HepG2 (cell line): ENCODE data around the gene OAT. TPM values are rescaled to one million over a fixed set of nuclear protein-coding genes. Genes with fewer than 3 reads are reported as not detected.
A peak's percentile ranks its signal among the peaks of the same experiment; 100 is the strongest.

Source experiments
- ARHGAP35 ChIP-seq: sonication (generic); formaldehyde crosslinking; IDR thresholded peaks from 2 replicates; pipeline ENCODE4 v1.9.0; 2022; ENCODE audit warnings: mild to moderate bottlenecking, inconsistent platforms, moderate library complexity, missing genetic modification reagents, borderline replicate concordance
- ARID3A ChIP-seq: IDR thresholded peaks from 2 replicates; pipeline ENCODE4 v1.6.1; 2012; ENCODE audit warnings: low read depth, low read length, improper control_type of control experiment
- CBX2 ChIP-seq, 2 experiments: fragments of 200-600 bp in 1 of 2; sonication (generic); formaldehyde crosslinking in 1 of 2; IDR thresholded peaks; 2 replicates each; pipeline versions ENCODE4 v1.7.0 to v1.8.1; 2018 to 2022; ENCODE audit warnings: low read depth in 2 of 2, low read length in 1 of 2, mild to moderate bottlenecking in 1 of 2, missing genetic modification reagents in 1 of 2
- CREB3 ChIP-seq: sonication (generic); formaldehyde crosslinking; IDR thresholded peaks from 2 replicates; pipeline ENCODE4 v1.5.0; 2020; ENCODE audit warnings: missing genetic modification reagents
- FOXC1 ChIP-seq: sonication (generic); formaldehyde crosslinking; IDR thresholded peaks from 2 replicates; pipeline ENCODE4 v1.8.0; 2022; ENCODE audit warnings: mild to moderate bottlenecking, missing genetic modification reagents, borderline replicate concordance
- FOXP1 ChIP-seq, 2 experiments: fragments of 450-650 bp in 1 of 2; IDR thresholded peaks; 2 replicates each; pipeline ENCODE4 v1.6.1; 2017 to 2018; ENCODE audit warnings: antibody characterized with exemption in 1 of 2
- NR0B2 ChIP-seq: sonication (generic); formaldehyde crosslinking; IDR thresholded peaks from 2 replicates; pipeline ENCODE4 v1.4.0; 2020; ENCODE audit warnings: mild to moderate bottlenecking, missing genetic modification reagents
- PHF20 ChIP-seq: sonication (generic); formaldehyde crosslinking; IDR thresholded peaks from 2 replicates; pipeline ENCODE4 v1.5.0; 2020; ENCODE audit warnings: mild to moderate bottlenecking, missing genetic modification reagents
- POLR2G ChIP-seq: fragments of 200-400 bp; formaldehyde crosslinking; IDR thresholded peaks from 2 replicates; pipeline ENCODE4 v1.6.1; 2018; ENCODE audit warnings: mild to moderate bottlenecking, low read depth, low read length, moderate library complexity
- RARA ChIP-seq: IDR thresholded peaks from 2 replicates; pipeline ENCODE4 v1.6.1; 2016; ENCODE audit warnings: missing genetic modification reagents, missing compliant biosample characterization
- SAFB2 ChIP-seq: sonication (generic); formaldehyde crosslinking; IDR thresholded peaks from 2 replicates; pipeline ENCODE4 v1.5.1; 2020; ENCODE audit warnings: missing genetic modification reagents, low read depth, mild to moderate bottlenecking, borderline replicate concordance
- SNAI1 ChIP-seq: sonication (generic); formaldehyde crosslinking; IDR thresholded peaks from 2 replicates; pipeline ENCODE4 v1.5.0; 2020; ENCODE audit warnings: mild to moderate bottlenecking, missing genetic modification reagents, borderline replicate concordance
- TAF1 ChIP-seq: sonication (generic); formaldehyde crosslinking; IDR thresholded peaks from 2 replicates; pipeline ENCODE4 v1.4.0; 2020; ENCODE audit warnings: missing genetic modification reagents
- ZBTB1 ChIP-seq: sonication (generic); formaldehyde crosslinking; IDR thresholded peaks from 2 replicates; pipeline ENCODE4 v1.4.0; 2020; ENCODE audit warnings: missing genetic modification reagents, borderline replicate concordance
- ZBTB3 ChIP-seq: sonication (generic); formaldehyde crosslinking; IDR thresholded peaks from 2 replicates; pipeline ENCODE4 v1.4.0; 2020; ENCODE audit warnings: low read depth, mild to moderate bottlenecking, moderate library complexity, missing genetic modification reagents, borderline replicate concordance
- ZNF343 ChIP-seq: sonication (generic); formaldehyde crosslinking; IDR thresholded peaks from 2 replicates; pipeline ENCODE4 v1.4.0; 2020; ENCODE audit warnings: mild to moderate bottlenecking, missing genetic modification reagents
- ZNF441 ChIP-seq: sonication (generic); formaldehyde crosslinking; IDR thresholded peaks from 2 replicates; pipeline ENCODE4 v1.7.0; 2021; ENCODE audit warnings: missing genetic modification reagents, borderline replicate concordance
- ZNF564 ChIP-seq: sonication (generic); formaldehyde crosslinking; IDR thresholded peaks from 2 replicates; pipeline ENCODE4 v1.8.1; 2023; ENCODE audit warnings: mild to moderate bottlenecking, missing genetic modification reagents
- ZNF574 ChIP-seq: sonication (generic); formaldehyde crosslinking; IDR thresholded peaks from 2 replicates; pipeline ENCODE4 v1.4.0; 2020; ENCODE audit warnings: missing genetic modification reagents
- ZNF589 ChIP-seq: sonication (generic); formaldehyde crosslinking; conservative IDR thresholded peaks from 2 replicates; pipeline ENCODE4 v1.8.0; 2022; ENCODE audit warnings: mild to moderate bottlenecking, moderate library complexity, missing genetic modification reagents
- ZNF740 ChIP-seq: sonication (generic); formaldehyde crosslinking; IDR thresholded peaks from 2 replicates; pipeline ENCODE4 v1.4.0; 2020; ENCODE audit warnings: missing genetic modification reagents
- ZNF83 ChIP-seq: sonication (generic); formaldehyde crosslinking; IDR thresholded peaks from 2 replicates; pipeline ENCODE4 v1.4.0; 2020; ENCODE audit warnings: missing genetic modification reagents, mild to moderate bottlenecking, borderline replicate concordance
- polyA plus RNA-seq, 8 experiments: library from polyadenylated mRNA; depleted of rRNA in 3 of 8; stranded (reverse) in 7 of 8; unstranded in 1 of 8; fragments of >200 nt; fragmentation: Illumina TruSeq in 4 of 8; extraction: Trizol in 4 of 8; gene quantifications; 2 replicates each; pipeline versions ENCODE4 v1.2.1 to v1.2.3, GENCODE V29; 2011 to 2016; ENCODE audit warnings: low read depth in 4 of 8, missing spikeins in 1 of 8, mixed read lengths in 1 of 8; ENCODE audit not compliant: insufficient read depth in 1 of 8
- total RNA-seq, 5 experiments: library from RNA; depleted of rRNA; stranded (reverse); fragments of >200 nt; fragmentation: Illumina TruSeq; extraction: Trizol; gene quantifications; 2 replicates each; pipeline ENCODE4 v1.2.3, GENCODE V29; 2016; ENCODE audit warnings: low read depth in 1 of 5

OAT gene
- total and polyA plus RNA-seq, 2 of the 13 experiments (the other 11 are each of a cell fraction or from before 2014, with no cell fraction given): 87.8 to 96.7 TPM

GRCh38 chr10:124418726-124419501, at the start of gene OAT (continued):
- TF ChIP-seq CREB3 (CRISPR knock-in tag) (no peak), ZNF441 (no peak; the same call in 1 of the 2 replicates), PHF20 (CRISPR knock-in tag) (no peak), ZNF564 (CRISPR knock-in tag) (no peak; the same call in 1 of the 2 replicates), ARID3A (no peak), ZNF574 (CRISPR knock-in tag) (peak; percentile 25; the same call in 1 of the 2 replicates), RARA (CRISPR knock-in tag) (peak; percentile 62), TAF1 (CRISPR knock-in tag) (peak; percentile 81; the same call in 1 of the 2 replicates), ZBTB3 (no peak), ZNF343 (CRISPR knock-in tag) (peak; percentile 26), ZNF83 (CRISPR knock-in tag) (no peak; the same call in 1 of the 2 replicates), ZNF740 (CRISPR knock-in tag) (no peak), FOXP1 (IDR thresholded peaks at IDR 0.05) (no peak), FOXP1 (CRISPR knock-in tag; IDR thresholded peaks at IDR 0.05) (no peak), SNAI1 (CRISPR knock-in tag) (no peak), ZNF589 (CRISPR knock-in tag) (no peak), ARHGAP35 (CRISPR knock-in tag) (peak; percentile 33; the same call in 1 of the 2 replicates), NR0B2 (no peak; the same call in 1 of the 2 replicates), ZBTB1 (CRISPR knock-in tag) (no peak), SAFB2 (CRISPR knock-in tag) (no peak; the same call in 1 of the 2 replicates), FOXC1 (CRISPR knock-in tag) (peak; percentile 69; the same call in 1 of the 2 replicates), CBX2 (IDR thresholded peaks at IDR 0.05; ENCODE audit: low read depth, low read length) (no peak), CBX2 (CRISPR knock-in tag; IDR thresholded peaks at IDR 0.05; ENCODE audit: low read depth) (no peak; the same call in 1 of the 2 replicates), POLR2G (peak; percentile 97)
